AG04449 (cell line): ENCODE measurements around the gene CAMK2B.
"Not testable (repeated sequence)": the region's sequence is repeated elsewhere in the genome, so short reads cannot be mapped to it uniquely, and the experiment has no call there.

ENCODE experiments used
- CTCF ChIA-PET: fragments of 350-600 bp; formaldehyde crosslinking; extraction: SDS; loops from one replicate; lab custom pipeline; 2021; ENCODE audit warnings: antibody characterized with exemption; lab: Yijun Ruan, JAX
- POLR2A ChIA-PET: fragments of 400-600, 350-600 bp; formaldehyde crosslinking; extraction: SDS; loops from one replicate; lab custom pipeline; 2020; ENCODE audit warnings: antibody characterized with exemption, inconsistent platforms; lab: Yijun Ruan, JAX
- DNase-seq: peaks from one replicate; pipeline ENCODE4 v3.0.0-alpha.2; 2010; ENCODE audit warnings: low read depth, low spot score
- H3K4me3 ChIP-seq: 2 replicates; pipeline ENCODE4 v1.5.1; 2011; ENCODE audit warnings: low read depth, mild to moderate bottlenecking, control low read depth, low read length
- CTCF ChIP-seq: IDR thresholded peaks from one replicate; pipeline ENCODE4 v1.5.1; 2011; ENCODE audit warnings: mild to moderate bottlenecking, moderate library complexity, low read length, control low read depth, inconsistent platforms; ENCODE audit not compliant: insufficient read depth; ENCODE audit errors: missing control alignments

The CAMK2B gene

GRCh38 chr7:44177570-44178131 is 147.7 kb downstream of the CAMK2B start:
- POLR2A ChIA-PET = no interaction called here
- no peak overlapping the region for H3K4me3 ChIP-seq
- DNase-seq = no peak
- TF ChIP-seq CTCF = no peak
- CTCF ChIA-PET = interaction anchor here (1.3 to 2.7 kb wide), 2 partner anchors 14 to 19 kb away, joined by 3 to 8 read pairs; no protein-coding TSS in a partner anchor

DNA sequence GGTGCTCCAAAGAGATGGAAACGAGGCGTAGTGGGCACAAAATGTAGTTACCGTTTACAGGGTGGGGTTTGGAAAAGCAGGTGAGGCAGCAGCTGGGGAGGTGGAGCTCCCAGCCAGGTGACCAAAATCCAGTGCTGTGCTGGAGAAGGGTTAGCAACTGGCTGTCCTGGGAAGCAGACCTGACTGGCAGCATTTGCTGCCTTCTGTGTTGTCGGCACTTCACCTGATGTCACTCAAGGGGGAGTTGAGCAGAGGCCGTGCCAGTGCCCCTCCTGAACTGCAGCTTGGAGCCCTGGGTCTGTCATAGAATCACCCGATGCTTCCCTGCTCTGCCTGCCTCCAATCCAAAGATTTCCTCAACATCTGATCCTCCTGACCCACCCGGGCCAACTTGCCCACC is 148.9 kb downstream of the CAMK2B start:
- no peak overlapping the region for H3K4me3 ChIP-seq
- DNase-seq = no peak
- ChIA-PET POLR2A (no interaction called here), CTCF (interaction anchor here (1.1 to 2.7 kb wide), 2 partner anchors 13 to 104 kb away, joined by 4 to 8 read pairs; no protein-coding TSS in a partner anchor)
- TF ChIP-seq CTCF = no peak

GRCh38 chr7:44175730-44176129 is 149.7 kb downstream of the CAMK2B start:
- TF ChIP-seq CTCF = no peak
- ChIA-PET POLR2A (no interaction called here), CTCF (interaction anchor here (1.1 to 2.7 kb wide), 2 partner anchors 12 to 103 kb away, joined by 4 to 8 read pairs; no protein-coding TSS in a partner anchor)
- no peak for DNase-seq
- H3K4me3 ChIP-seq = no peak overlapping the region

DNA sequence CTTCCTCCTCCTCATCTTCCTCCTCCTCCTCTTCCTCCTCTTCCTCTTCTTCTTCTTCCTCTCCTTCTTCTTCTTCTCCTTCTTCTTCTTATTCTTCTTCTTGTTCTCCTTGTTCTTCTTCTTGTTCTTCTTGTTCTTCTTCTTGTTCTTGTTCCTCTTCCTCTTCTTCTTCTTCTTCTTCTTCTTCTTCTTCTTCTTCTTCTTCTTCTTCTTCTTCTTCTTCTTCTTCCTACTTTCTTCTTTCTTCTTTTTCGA is 150.8 kb downstream of the CAMK2B start:
- CTCF ChIA-PET = interaction anchor here (1.2 kb wide), 1 partner anchor 11 kb away, joined by 4 read pairs; no protein-coding TSS in a partner anchor
- DNase-seq, H3K4me3 ChIP-seq, POLR2A ChIA-PET: not testable (repeated sequence)

GRCh38 chr7:44173911-44174693 is 151.3 kb downstream of the CAMK2B start:
- ChIA-PET POLR2A (no interaction called here), CTCF (interaction anchor here (1.2 kb wide), 1 partner anchor 10 kb away, joined by 4 read pairs; no protein-coding TSS in a partner anchor)
- no peak for DNase-seq
- H3K4me3 ChIP-seq = no peak overlapping the region
- TF ChIP-seq CTCF = no peak

- ChIA-PET POLR2A (no interaction called here), CTCF (interaction anchor here (1.0 kb wide), 1 partner anchor 9 kb away, joined by 3 read pairs; no protein-coding TSS in a partner anchor)
- DNase-seq = no peak
- no peak overlapping the region for H3K4me3 ChIP-seq
- no peak for TF ChIP-seq CTCF
Observed at GRCh38 chr7:44172803-44173424, 152.5 kb downstream of the CAMK2B start.
